C4-2B (cell line): ENCODE results near the gene DNM3.

Experiments used
- CTCF ChIP-seq: fragments of 450-650 bp; conservative IDR thresholded peaks from 2 replicates; pipeline ENCODE4 v1.5.1; 2017; ENCODE audit warnings: mild to moderate bottlenecking
- ZFX ChIP-seq: fragments of 450-650 bp; IDR thresholded peaks from 2 replicates; pipeline ENCODE4 v1.6.1; 2017

- TF ChIP-seq CTCF (no peak), ZFX (no peak)
Measured at GRCh38 chr1:172351754-172352161, 510.5 kb downstream of the DNM3 start.
